ENCODE data around the gene CHRNB4. TPM values are rescaled to one million over a fixed set of nuclear protein-coding genes. Genes with fewer than 3 reads are reported as not detected.

CHRNB4 gene
- total and polyA plus RNA-seq, 2 donors (not counting 3 experiments of a cell fraction or from before 2014, with no cell fraction given) = 0.08 TPM; not detected in 1

- dilution Hi-C loops (cut with MboI; ENCODE audit: extremely low pct_ligation_motif_present, low sequenced_read_pairs) (no loop called here), intact Hi-C loops (cut with micrococcal nuclease) (no loop called here)
- CTCF ChIA-PET = no interaction called here
- no peak for FAIRE-seq
- no peak overlapping the region for H3K4me2 ChIP-seq (ENCODE audit: insufficient read depth, low read length)
- H3K27me3 ChIP-seq (ENCODE audit: control insufficient read depth in 2 of 2, insufficient read depth in 2 of 2, low read length in 2 of 2) = peaks cover 5 to 6% of the 10 kb centered on the region in 2 experiments
- TF ChIP-seq JUN (IDR thresholded peaks at IDR 0.05; ENCODE audit: borderline replicate concordance, insufficient read depth, insufficient read length, low read depth) = no peak
- no peak for TF ChIP-seq EZH2 (IDR thresholded peaks at IDR 0.05; ENCODE audit: borderline replicate concordance, low read depth, low read length, severe bottlenecking)
- TF ChIP-seq FOS (IDR thresholded peaks at IDR 0.05; ENCODE audit: borderline replicate concordance, insufficient read depth, low read length) = no peak
- TF ChIP-seq, protein P1, sequence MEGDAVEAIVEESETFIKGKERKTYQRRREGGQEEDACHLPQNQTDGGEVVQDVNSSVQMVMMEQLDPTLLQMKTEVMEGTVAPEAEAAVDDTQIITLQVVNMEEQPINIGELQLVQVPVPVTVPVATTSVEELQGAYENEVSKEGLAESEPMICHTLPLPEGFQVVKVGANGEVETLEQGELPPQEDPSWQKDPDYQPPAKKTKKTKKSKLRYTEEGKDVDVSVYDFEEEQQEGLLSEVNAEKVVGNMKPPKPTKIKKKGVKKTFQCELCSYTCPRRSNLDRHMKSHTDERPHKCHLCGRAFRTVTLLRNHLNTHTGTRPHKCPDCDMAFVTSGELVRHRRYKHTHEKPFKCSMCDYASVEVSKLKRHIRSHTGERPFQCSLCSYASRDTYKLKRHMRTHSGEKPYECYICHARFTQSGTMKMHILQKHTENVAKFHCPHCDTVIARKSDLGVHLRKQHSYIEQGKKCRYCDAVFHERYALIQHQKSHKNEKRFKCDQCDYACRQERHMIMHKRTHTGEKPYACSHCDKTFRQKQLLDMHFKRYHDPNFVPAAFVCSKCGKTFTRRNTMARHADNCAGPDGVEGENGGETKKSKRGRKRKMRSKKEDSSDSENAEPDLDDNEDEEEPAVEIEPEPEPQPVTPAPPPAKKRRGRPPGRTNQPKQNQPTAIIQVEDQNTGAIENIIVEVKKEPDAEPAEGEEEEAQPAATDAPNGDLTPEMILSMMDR (IDR thresholded peaks at IDR 0.05; ENCODE audit: extremely low read depth in 1 of 2, insufficient read depth in 1 of 2, low read depth in 1 of 2, low read length in 2 of 2) = no peak
- no peak for TF ChIP-seq GATA2 (IDR thresholded peaks at IDR 0.05; ENCODE audit: insufficient read depth, insufficient read length, low read depth, low read length)
- TF ChIP-seq POLR2A (IDR thresholded peaks at IDR 0.05; ENCODE audit: low read depth, low read length) = no peak
- no peak for TF ChIP-seq MYC (IDR thresholded peaks at IDR 0.05; ENCODE audit: low read depth, low read length)
- TF ChIP-seq, protein P2, sequence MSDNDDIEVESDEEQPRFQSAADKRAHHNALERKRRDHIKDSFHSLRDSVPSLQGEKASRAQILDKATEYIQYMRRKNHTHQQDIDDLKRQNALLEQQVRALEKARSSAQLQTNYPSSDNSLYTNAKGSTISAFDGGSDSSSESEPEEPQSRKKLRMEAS (IDR thresholded peaks at IDR 0.05; ENCODE audit: insufficient read depth, insufficient read length) = no peak
- TF ChIP-seq POLR2AphosphoS5 (IDR thresholded peaks at IDR 0.05; ENCODE audit: insufficient read depth, low read depth, low read length) = no peak
- no peak overlapping the region for H3K4me3 ChIP-seq (replicated peaks in 1 of 3; ENCODE audit: insufficient read depth in 1 of 3, low read depth in 1 of 3, low read length in 3 of 3)
- no peaks in the 10 kb centered on the region for H4K20me1 ChIP-seq (replicated peaks; ENCODE audit: control insufficient read depth, extremely low read depth, insufficient read depth, low read length)
- no peaks in the 10 kb centered on the region for H3K79me2 ChIP-seq (ENCODE audit: control insufficient read depth, insufficient read depth, low read length)
- H3K9ac ChIP-seq (replicated peaks; ENCODE audit: extremely low read depth, insufficient read depth, low read length) = no peak overlapping the region
- H3K4me1 ChIP-seq (ENCODE audit: control insufficient read depth, extremely low read depth, insufficient read depth, low read length) = no peaks in the 10 kb centered on the region
- H3K27ac ChIP-seq (ENCODE audit: insufficient read depth, low read depth, low read length) = no peak overlapping the region
- no TSS peak for BruUV-seq (replicated peaks)
- no peaks in the 10 kb centered on the region for H3K9me3 ChIP-seq (replicated peaks; ENCODE audit: control insufficient read depth, insufficient read depth, low read length)
- POLR2A ChIA-PET = no interaction called here
- H3K9me1 ChIP-seq (replicated peaks; ENCODE audit: control insufficient read depth, extremely low read depth, insufficient read depth, low read length) = no peaks in the 10 kb centered on the region
- DNase-seq (ENCODE audit: low read depth, low spot score) = no peak
- no peak overlapping the region for H2AFZ ChIP-seq (ENCODE audit: low read depth, low read length)
- H3K36me3 ChIP-seq (ENCODE audit: control insufficient read depth in 2 of 2, extremely low read depth in 1 of 2, insufficient read depth in 2 of 2, low read length in 2 of 2) = no peaks in the 10 kb centered on the region
Observed at GRCh38 chr15:78633348-78633747, 7.7 kb downstream of the CHRNB4 start.

Data from endothelial cell of umbilical vein (primary cell).